ENCODE measurements around the gene STUM. TPM values are rescaled to one million over a fixed set of nuclear protein-coding genes. Genes with fewer than 3 reads are reported as not detected.

Gene STUM
- total and polyA plus RNA-seq, 10 of the 15 experiments (the other 5 are each of a cell fraction or from before 2014, with no cell fraction given) = under 0.01 to 0.15 (median 0.09) TPM; not detected in 5

DNA sequence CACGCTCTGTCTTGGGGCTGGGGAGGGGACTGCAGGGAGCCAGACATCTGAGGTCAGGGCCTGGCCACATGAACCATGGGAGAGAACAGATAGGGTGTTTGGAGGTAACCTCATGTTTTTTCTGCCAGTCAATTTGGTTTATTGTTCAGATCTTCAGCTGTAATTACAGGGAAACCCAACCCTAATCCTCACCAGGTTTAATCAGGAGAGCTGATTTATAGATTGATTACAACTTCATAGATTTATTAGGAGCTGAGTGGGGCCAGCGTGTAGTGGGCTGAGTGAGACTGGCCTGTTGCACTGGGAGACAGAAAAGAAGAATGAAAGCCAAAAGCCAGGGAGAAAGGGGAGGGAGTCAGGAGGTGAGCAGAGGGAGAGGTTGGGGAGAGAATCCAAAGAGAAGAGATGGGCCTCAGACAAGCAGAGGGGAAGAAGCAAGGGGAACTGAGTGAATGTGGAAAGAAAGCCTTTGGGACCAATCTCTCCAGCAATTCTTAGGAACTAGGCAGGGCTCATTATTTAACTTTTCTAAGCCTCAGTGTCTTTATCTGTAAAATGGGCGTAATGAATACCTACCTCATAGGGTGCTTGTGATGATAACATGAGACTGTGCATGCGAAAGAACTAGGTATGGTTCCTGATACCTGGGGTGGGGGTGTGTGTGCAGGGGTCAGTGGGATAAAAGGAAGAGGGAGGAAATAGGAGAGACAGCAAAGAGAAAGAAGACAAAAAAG lies 17.0 kb upstream of the STUM start:
- no peak overlapping the region for H3K4me3 ChIP-seq
- no peak overlapping the region for H3K9ac ChIP-seq (ENCODE audit: control insufficient read depth, insufficient read depth, low read length)
- H3K9me3 ChIP-seq (replicated peaks; ENCODE audit: control insufficient read depth, insufficient read depth, low read length) = no peaks in the 10 kb centered on the region
- H3K36me3 ChIP-seq (ENCODE audit: control insufficient read depth in 2 of 2, insufficient read depth in 2 of 2, low read length in 1 of 2) = no peaks in the 10 kb centered on the region
- H3K27ac ChIP-seq (ENCODE audit: control insufficient read depth, insufficient read depth) = no peak overlapping the region
- H3K4me1 ChIP-seq (ENCODE audit: control insufficient read depth, insufficient read depth, low read length) = no peaks in the 10 kb centered on the region
- SMC1A ChIA-PET (ENCODE audit: uncharacterized antibody, unreplicated experiment) = no interaction called here
- WGBS (ENCODE audit: insufficient coverage, insufficient replicate concordance, low lambda C conversion rate, missing lambda C conversion rate) = 19% methylated on average over 4 of the region's 4 CpGs
- H3K79me2 ChIP-seq (ENCODE audit: control insufficient read depth, insufficient read depth, low read length) = no peaks in the 10 kb centered on the region
- no peak overlapping the region for H2AFZ ChIP-seq (ENCODE audit: control insufficient read depth, low read depth, low read length)
- H3K27me3 ChIP-seq (replicated peaks in 1 of 2; ENCODE audit: control insufficient read depth in 2 of 2, insufficient read depth in 2 of 2, low read length in 1 of 2) = peaks cover 2 to 3% of the 10 kb centered on the region in 2 experiments; a peak in 3 of 4 replicates
- FAIRE-seq = no peak
- H4K20me1 ChIP-seq (ENCODE audit: control insufficient read depth, insufficient read depth) = no peaks in the 10 kb centered on the region
- DNase-seq (ENCODE audit: low read depth, low spot score) = no peak
- intact Hi-C loops (cut with micrococcal nuclease; ENCODE audit: unreplicated experiment) = no loop called here
- ATAC-seq = no peak
- BruUV-seq (replicated peaks) = no TSS peak
- no peak overlapping the region for H3K4me2 ChIP-seq (ENCODE audit: control insufficient read depth, insufficient read depth)
- CTCF ChIA-PET = no interaction called here
- POLR2A ChIA-PET = no interaction called here
- RAD21 ChIA-PET (ENCODE audit: unreplicated experiment) = no interaction called here
- in situ Hi-C loops (cut with MboI) = no loop called here
- no peak for TF ChIP-seq NR2C2 (IDR thresholded peaks at IDR 0.05; ENCODE audit: borderline replicate concordance, control insufficient read depth, insufficient read length, low read depth)
- TF ChIP-seq, protein P1, sequence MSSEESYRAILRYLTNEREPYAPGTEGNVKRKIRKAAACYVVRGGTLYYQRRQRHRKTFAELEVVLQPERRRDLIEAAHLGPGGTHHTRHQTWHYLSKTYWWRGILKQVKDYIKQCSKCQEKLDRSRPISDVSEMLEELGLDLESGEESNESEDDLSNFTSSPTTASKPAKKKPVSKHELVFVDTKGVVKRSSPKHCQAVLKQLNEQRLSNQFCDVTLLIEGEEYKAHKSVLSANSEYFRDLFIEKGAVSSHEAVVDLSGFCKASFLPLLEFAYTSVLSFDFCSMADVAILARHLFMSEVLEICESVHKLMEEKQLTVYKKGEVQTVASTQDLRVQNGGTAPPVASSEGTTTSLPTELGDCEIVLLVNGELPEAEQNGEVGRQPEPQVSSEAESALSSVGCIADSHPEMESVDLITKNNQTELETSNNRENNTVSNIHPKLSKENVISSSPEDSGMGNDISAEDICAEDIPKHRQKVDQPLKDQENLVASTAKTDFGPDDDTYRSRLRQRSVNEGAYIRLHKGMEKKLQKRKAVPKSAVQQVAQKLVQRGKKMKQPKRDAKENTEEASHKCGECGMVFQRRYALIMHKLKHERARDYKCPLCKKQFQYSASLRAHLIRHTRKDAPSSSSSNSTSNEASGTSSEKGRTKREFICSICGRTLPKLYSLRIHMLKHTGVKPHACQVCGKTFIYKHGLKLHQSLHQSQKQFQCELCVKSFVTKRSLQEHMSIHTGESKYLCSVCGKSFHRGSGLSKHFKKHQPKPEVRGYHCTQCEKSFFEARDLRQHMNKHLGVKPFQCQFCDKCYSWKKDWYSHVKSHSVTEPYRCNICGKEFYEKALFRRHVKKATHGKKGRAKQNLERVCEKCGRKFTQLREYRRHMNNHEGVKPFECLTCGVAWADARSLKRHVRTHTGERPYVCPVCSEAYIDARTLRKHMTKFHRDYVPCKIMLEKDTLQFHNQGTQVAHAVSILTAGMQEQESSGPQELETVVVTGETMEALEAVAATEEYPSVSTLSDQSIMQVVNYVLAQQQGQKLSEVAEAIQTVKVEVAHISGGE (CRISPR knock-in tag; IDR thresholded peaks at IDR 0.05) = no peak
- no peak for TF ChIP-seq BMI1 (IDR thresholded peaks at IDR 0.05; ENCODE audit: borderline replicate concordance)
- TF ChIP-seq TAF1 (IDR thresholded peaks at IDR 0.05; ENCODE audit: borderline replicate concordance, low read depth, low read length) = no peak
- no peak for TF ChIP-seq JUNB (IDR thresholded peaks at IDR 0.05)
- TF ChIP-seq TCF12 (IDR thresholded peaks at IDR 0.05; ENCODE audit: low read depth, low read length) = no peak
- no peak for TF ChIP-seq FOXM1 (IDR thresholded peaks at IDR 0.05; ENCODE audit: low read depth, low read length)
- TF ChIP-seq, protein P2, sequence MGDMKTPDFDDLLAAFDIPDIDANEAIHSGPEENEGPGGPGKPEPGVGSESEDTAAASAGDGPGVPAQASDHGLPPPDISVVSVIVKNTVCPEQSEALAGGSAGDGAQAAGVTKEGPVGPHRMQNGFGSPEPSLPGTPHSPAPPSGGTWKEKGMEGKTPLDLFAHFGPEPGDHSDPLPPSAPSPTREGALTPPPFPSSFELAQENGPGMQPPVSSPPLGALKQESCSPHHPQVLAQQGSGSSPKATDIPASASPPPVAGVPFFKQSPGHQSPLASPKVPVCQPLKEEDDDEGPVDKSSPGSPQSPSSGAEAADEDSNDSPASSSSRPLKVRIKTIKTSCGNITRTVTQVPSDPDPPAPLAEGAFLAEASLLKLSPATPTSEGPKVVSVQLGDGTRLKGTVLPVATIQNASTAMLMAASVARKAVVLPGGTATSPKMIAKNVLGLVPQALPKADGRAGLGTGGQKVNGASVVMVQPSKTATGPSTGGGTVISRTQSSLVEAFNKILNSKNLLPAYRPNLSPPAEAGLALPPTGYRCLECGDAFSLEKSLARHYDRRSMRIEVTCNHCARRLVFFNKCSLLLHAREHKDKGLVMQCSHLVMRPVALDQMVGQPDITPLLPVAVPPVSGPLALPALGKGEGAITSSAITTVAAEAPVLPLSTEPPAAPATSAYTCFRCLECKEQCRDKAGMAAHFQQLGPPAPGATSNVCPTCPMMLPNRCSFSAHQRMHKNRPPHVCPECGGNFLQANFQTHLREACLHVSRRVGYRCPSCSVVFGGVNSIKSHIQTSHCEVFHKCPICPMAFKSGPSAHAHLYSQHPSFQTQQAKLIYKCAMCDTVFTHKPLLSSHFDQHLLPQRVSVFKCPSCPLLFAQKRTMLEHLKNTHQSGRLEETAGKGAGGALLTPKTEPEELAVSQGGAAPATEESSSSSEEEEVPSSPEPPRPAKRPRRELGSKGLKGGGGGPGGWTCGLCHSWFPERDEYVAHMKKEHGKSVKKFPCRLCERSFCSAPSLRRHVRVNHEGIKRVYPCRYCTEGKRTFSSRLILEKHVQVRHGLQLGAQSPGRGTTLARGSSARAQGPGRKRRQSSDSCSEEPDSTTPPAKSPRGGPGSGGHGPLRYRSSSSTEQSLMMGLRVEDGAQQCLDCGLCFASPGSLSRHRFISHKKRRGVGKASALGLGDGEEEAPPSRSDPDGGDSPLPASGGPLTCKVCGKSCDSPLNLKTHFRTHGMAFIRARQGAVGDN (IDR thresholded peaks at IDR 0.05) = no peak
- TF ChIP-seq HDAC6 (IDR thresholded peaks at IDR 0.05; ENCODE audit: unreplicated experiment) = no peak
- TF ChIP-seq, protein P3, sequence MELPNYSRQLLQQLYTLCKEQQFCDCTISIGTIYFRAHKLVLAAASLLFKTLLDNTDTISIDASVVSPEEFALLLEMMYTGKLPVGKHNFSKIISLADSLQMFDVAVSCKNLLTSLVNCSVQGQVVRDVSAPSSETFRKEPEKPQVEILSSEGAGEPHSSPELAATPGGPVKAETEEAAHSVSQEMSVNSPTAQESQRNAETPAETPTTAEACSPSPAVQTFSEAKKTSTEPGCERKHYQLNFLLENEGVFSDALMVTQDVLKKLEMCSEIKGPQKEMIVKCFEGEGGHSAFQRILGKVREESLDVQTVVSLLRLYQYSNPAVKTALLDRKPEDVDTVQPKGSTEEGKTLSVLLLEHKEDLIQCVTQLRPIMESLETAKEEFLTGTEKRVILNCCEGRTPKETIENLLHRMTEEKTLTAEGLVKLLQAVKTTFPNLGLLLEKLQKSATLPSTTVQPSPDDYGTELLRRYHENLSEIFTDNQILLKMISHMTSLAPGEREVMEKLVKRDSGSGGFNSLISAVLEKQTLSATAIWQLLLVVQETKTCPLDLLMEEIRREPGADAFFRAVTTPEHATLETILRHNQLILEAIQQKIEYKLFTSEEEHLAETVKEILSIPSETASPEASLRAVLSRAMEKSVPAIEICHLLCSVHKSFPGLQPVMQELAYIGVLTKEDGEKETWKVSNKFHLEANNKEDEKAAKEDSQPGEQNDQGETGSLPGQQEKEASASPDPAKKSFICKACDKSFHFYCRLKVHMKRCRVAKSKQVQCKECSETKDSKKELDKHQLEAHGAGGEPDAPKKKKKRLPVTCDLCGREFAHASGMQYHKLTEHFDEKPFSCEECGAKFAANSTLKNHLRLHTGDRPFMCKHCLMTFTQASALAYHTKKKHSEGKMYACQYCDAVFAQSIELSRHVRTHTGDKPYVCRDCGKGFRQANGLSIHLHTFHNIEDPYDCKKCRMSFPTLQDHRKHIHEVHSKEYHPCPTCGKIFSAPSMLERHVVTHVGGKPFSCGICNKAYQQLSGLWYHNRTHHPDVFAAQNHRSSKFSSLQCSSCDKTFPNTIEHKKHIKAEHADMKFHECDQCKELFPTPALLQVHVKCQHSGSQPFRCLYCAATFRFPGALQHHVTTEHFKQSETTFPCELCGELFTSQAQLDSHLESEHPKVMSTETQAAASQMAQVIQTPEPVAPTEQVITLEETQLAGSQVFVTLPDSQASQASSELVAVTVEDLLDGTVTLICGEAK (IDR thresholded peaks at IDR 0.05; ENCODE audit: borderline replicate concordance) = no peak
